Brain microvascular endothelial cell (primary cell): ENCODE results near the gene UBASH3B.

ENCODE experiments used
- DNase-seq: peaks from one replicate; pipeline ENCODE4 v3.0.0-alpha.2; 2020
- H3K27ac ChIP-seq: fragments of 250-450 bp; sonication (Bioruptor Pico); 2 replicates; pipeline ENCODE4 v1.5.1; 2020; ENCODE audit warnings: mild to moderate bottlenecking, moderate library complexity
- H3K27me3 ChIP-seq: fragments of 250-450 bp; sonication (Bioruptor Pico); replicated peaks from 2 replicates; pipeline ENCODE4 v1.5.1; 2020; ENCODE audit warnings: mild to moderate bottlenecking
- H3K36me3 ChIP-seq: fragments of 250-450 bp; sonication (Bioruptor Pico); replicated peaks from 2 replicates; pipeline ENCODE4 v1.5.1; 2020; ENCODE audit warnings: mild to moderate bottlenecking
- H3K4me3 ChIP-seq: 2 replicates; pipeline ENCODE4 v1.5.1; 2011; ENCODE audit warnings: low read depth, mild to moderate bottlenecking, control low read depth, low read length, moderate library complexity
- CTCF ChIP-seq: IDR thresholded peaks from 2 replicates; pipeline ENCODE4 v1.5.1; 2011; ENCODE audit warnings: low read depth, mild to moderate bottlenecking, moderate library complexity, low read length, control low read depth, inconsistent platforms; ENCODE audit errors: missing control alignments
- in situ Hi-C: cut with HindIII; loops from 2 replicates; pipeline ENCODE4 v1.10.0; 2017; ENCODE audit warnings: low sequenced_read_pairs, low pct_ligation_motif_present

The UBASH3B gene

GRCh38 chr11:122697636-122698167 is 42.2 kb downstream of the UBASH3B start:
- DNase-seq, result no peak
- H3K27ac ChIP-seq, result no peak overlapping the region
- in situ Hi-C loops, result no loop called here

DNA sequence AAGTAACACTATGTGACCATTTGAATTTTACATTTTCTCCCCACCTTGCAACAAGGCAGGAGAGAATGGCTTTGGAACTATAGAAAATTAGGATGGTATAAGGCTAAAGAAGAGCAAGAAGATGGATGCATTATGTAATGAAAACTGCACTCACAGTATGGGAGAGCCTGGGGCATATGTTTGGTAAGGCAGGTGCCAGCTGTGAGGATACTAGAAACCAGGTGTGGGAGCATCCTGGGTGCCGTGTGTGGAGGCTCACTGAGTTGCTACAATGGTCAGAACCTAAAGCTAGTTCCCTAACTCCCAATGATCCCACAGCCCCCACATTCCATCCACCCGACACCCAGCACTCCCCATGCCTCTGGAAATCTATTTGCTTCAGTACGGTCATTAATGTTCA is 42.9 kb downstream of the UBASH3B start:
- Histone ChIP-seq H3K4me3 (no peak overlapping the region), H3K27me3 (no peaks in the 10 kb centered on the region), H3K27ac (no peak overlapping the region), H3K36me3 (peaks cover 2% of the 10 kb centered on the region)
- no peak for DNase-seq
- TF ChIP-seq CTCF, result no peak
- in situ Hi-C loops, result no loop called here

More at GRCh38 chr11:122697636-122698167, 42.2 kb downstream of the UBASH3B start:
- Histone ChIP-seq H3K27me3 (no peaks in the 10 kb centered on the region), H3K4me3 (no peak overlapping the region), H3K36me3 (peaks cover 2% of the 10 kb centered on the region)
- no peak for TF ChIP-seq CTCF

GRCh38 chr11:122700666-122701065 is 45.1 kb downstream of the UBASH3B start:
- Histone ChIP-seq H3K4me3 (no peak overlapping the region), H3K27me3 (no peaks in the 10 kb centered on the region), H3K27ac (no peak overlapping the region), H3K36me3 (peaks cover 2% of the 10 kb centered on the region)
- no peak for DNase-seq
- in situ Hi-C loops, result no loop called here
- TF ChIP-seq CTCF, result no peak

DNA sequence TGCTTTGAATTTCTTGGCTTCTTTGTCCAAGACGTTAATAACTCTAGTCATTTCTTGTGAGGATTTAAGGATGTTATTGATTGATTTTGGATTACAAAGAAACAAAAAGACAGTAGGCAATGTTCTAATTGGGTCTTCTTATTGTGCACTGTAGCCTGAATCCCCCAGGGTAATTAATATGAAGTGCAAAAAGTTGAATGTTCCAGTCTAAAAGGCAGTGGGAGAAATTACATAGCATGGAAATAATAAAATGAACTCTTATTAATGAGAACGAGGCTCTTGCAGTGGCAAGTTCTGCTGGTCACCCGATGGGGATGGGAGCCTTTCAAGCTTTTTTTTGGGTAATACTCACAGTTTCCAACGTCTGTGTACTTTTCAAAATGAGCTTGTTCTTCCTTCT is 45.6 kb downstream of the UBASH3B start:
- no peak for TF ChIP-seq CTCF
- no peak overlapping the region for H3K4me3 ChIP-seq

DNA sequence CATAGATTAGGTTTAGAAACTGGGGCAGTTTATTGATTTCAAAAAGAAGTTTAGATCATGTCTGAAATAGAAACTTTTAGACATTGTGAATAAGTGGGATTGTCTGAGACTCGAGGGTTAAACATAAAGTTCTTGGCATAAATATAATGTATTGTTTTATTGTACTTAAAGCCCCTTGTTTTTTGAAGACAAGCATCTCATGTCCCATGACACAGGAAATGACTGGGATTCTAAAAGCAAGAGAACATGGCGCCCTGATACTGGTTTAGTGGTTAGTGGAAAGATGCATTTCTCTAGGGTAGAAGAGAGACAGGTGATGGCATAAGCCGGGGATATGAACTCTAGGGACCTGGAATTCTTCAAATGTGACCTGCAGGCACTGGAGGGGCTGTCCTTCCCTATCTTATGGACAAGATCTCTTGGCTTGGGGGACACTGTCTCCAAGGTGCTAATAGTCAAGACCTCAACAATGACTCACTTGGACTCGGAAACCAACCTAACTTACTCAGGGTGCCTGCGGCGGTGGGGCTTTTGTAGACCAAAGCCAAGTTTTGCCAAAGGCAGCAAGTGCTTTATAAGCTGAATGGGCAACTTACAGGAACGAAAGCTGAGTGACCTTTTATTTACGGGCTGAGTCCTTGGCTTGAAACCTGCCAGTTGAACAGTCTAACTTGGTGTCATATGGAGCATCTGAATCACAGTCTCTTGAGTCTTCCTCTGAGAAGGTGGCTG is 48.2 kb downstream of the UBASH3B start:
- Histone ChIP-seq H3K4me3 (no peak overlapping the region), H3K27me3 (no peaks in the 10 kb centered on the region), H3K36me3 (peaks cover 2% of the 10 kb centered on the region), H3K27ac (no peak overlapping the region)
- in situ Hi-C loops, result no loop called here
- DNase-seq, result no peak
- TF ChIP-seq CTCF, result no peak

More for the DNA sequence above, 45.6 kb downstream of the UBASH3B start:
- Histone ChIP-seq H3K27ac (no peak overlapping the region), H3K36me3 (peaks cover 2% of the 10 kb centered on the region), H3K27me3 (no peaks in the 10 kb centered on the region)
- in situ Hi-C loops, result no loop called here
- DNase-seq, result no peak
